NCI-H1048 (cell line): ENCODE results near the gene MYBPC3.

Experiments
- DNase-seq: peaks from one replicate; lab custom pipeline; 2025; lab: John Stamatoyannopoulos, UW

Gene MYBPC3

GRCh38 chr11:47384498-47384897, 32.0 kb upstream of the MYBPC3 start:
- no peak for DNase-seq

- DNase-seq: no peak
Measured at GRCh38 chr11:47383071-47383470, 30.6 kb upstream of the MYBPC3 start.

GRCh38 chr11:47380078-47380477, 27.6 kb upstream of the MYBPC3 start:
- DNase-seq: no peak

GRCh38 chr11:47379317-47379716, 26.8 kb upstream of the MYBPC3 start:
- no peak for DNase-seq

GRCh38 chr11:47378836-47379170, 26.3 kb upstream of the MYBPC3 start:
- DNase-seq: no peak

GRCh38 chr11:47378010-47378835, 25.7 kb upstream of the MYBPC3 start, which contains the start of gene SPI1:
Gene SPI1, minus strand, starts transcription at chr11:47378547. Its CDS starts 194 bp downstream, at chr11:47378353.
- no peak for DNase-seq

GRCh38 chr11:47377571-47378009, 25.1 kb upstream of the MYBPC3 start:
- DNase-seq: no peak

- DNase-seq: no peak
Measured at GRCh38 chr11:47376525-47377371, 24.2 kb upstream of the MYBPC3 start.

- no peak for DNase-seq
Measured at GRCh38 chr11:47376107-47376524, 23.6 kb upstream of the MYBPC3 start.

- no peak for DNase-seq
Measured at GRCh38 chr11:47375546-47376085, 23.1 kb upstream of the MYBPC3 start.

GRCh38 chr11:47375020-47375419, 22.5 kb upstream of the MYBPC3 start:
- DNase-seq: no peak

- no peak for DNase-seq
Measured at GRCh38 chr11:47374720-47375019, 22.2 kb upstream of the MYBPC3 start.

- peak; percentile 50 for DNase-seq
Measured at GRCh38 chr11:47373876-47374719, 21.6 kb upstream of the MYBPC3 start.

GRCh38 chr11:47372422-47372821, 19.9 kb upstream of the MYBPC3 start:
- no peak for DNase-seq

GRCh38 chr11:47369676-47370075, 17.2 kb upstream of the MYBPC3 start:
- DNase-seq: no peak

GRCh38 chr11:47366020-47366490, 13.6 kb upstream of the MYBPC3 start:
- no peak for DNase-seq

- no peak for DNase-seq
Measured at GRCh38 chr11:47361419-47361818, 8.9 kb upstream of the MYBPC3 start.

- no peak for DNase-seq
Measured at GRCh38 chr11:47360341-47360740, 7.8 kb upstream of the MYBPC3 start.

- DNase-seq: no peak
Measured at GRCh38 chr11:47359586-47359985, 7.1 kb upstream of the MYBPC3 start.

GRCh38 chr11:47359162-47359561, 6.7 kb upstream of the MYBPC3 start:
- no peak for DNase-seq

GRCh38 chr11:47358731-47359051, 6.2 kb upstream of the MYBPC3 start:
- DNase-seq: no peak
